Femur (tissue), 1 donor: ENCODE results near the gene ZBTB9.

Source experiments
- DNase-seq: peaks from one replicate; pipeline ENCODE4 v3.0.0-alpha.2; 2017

Gene ZBTB9

GRCh38 chr6:33454009-33454946 is at the start of gene ZBTB9:
Gene ZBTB9, plus strand, starts transcription at chr6:33454576. Its CDS starts 525 bp downstream, at chr6:33455101.
- DNase-seq: peak; percentile 98

DNA sequence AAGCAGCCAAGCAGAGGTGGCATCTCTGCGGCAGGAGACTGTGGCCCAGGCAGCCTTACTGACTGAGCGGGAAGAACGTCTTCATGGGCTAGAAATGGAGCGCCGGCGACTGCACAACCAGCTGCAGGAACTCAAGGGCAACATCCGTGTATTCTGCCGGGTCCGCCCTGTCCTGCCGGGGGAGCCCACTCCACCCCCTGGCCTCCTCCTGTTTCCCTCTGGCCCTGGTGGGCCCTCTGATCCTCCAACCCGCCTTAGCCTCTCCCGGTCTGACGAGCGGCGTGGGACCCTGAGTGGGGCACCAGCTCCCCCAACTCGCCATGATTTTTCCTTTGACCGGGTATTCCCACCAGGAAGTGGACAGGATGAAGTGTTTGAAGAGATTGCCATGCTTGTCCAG is 49.5 kb upstream of the ZBTB9 start:
- no peak for DNase-seq

DNA sequence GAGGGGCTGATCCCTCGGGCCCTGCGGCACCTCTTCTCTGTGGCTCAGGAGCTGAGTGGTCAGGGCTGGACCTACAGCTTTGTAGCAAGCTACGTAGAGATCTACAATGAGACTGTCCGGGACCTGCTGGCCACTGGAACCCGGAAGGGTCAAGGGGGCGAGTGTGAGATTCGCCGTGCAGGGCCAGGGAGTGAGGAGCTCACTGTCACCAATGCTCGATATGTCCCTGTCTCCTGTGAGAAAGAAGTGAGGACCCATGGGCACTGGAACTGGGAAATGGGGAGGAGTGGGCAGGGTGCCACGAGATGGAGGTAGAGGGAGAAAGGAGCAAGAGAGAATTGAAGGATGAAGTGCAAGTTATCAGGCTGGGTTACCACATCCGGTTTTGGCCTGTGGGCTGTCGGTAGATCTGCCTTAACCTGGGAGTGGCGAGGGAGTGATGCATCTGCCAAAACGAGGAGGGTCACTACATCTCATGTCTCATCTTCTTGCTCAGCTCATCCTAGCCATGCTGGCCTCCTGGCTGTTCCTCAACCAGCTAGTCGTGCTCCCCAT is 48.9 kb upstream of the ZBTB9 start:
- DNase-seq: no peak

DNA sequence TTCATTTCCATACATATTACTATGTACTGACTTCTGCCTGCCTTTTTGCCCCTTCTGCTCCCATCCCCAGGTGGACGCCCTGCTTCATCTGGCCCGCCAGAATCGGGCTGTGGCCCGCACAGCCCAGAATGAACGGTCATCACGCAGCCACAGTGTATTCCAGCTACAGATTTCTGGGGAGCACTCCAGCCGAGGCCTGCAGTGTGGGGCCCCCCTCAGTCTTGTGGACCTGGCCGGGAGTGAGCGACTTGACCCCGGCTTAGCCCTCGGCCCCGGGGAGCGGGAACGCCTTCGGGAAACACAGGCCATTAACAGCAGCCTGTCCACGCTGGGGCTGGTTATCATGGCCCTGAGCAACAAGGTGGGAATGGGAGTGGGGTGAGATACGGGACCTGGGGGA is 48.2 kb upstream of the ZBTB9 start:
- no peak for DNase-seq

DNA sequence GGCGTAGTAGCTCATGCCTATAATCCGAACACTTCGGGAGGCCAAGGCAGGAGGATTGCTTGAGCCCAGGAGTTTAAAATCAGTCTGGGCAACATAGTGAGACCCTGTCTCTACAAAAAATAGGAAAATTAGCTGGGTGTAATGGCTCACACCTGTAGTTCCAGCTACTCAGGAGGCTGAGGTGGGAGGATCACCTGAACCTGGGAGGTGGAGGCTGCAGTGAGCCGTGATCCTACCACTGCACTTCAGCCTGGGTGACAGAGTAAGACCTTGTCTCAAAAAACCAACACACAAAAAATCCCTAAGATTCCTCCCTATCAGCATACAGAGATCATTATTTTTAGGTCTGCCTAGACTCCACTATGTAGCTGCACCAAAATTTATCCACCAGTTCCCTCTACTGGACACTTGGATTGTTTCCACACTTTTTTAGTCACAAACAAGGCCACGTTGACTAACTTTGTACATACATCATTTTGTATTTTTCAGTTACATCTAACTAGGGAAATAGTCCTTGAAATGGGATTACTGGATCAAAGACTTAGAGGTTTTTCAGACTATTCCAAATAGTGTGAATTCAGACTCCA is 47.2 kb upstream of the ZBTB9 start:
- no peak for DNase-seq

GRCh38 chr6:33410050-33410710 is 44.2 kb upstream of the ZBTB9 start:
- peak; percentile 99 for DNase-seq

GRCh38 chr6:33410711-33411631 is 43.4 kb upstream of the ZBTB9 start, which contains the start of gene PHF1:
Gene PHF1, plus strand, starts transcription at chr6:33411014. Its CDS starts 1,250 bp downstream, at chr6:33412264.
- DNase-seq: no peak

DNA sequence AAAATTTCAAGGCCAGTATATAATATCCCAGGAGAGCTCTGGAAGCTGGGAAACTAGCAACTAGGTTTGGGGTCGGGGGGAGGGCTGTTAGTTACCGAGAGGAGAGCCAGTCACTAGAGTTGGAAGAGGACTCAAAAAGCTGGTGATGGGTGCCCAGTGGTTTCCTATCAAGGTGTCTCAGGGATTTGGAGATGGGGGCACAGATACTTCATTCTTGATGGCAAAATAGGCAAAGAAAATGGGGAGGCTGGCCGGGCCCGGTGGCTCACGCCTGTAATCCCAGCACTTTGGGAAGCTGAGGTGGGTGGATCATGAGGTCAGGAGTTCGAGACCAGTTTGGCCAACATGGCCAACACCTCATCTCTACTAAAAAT is 42.8 kb upstream of the ZBTB9 start:
- DNase-seq: no peak

GRCh38 chr6:33412140-33413009 is 42.0 kb upstream of the ZBTB9 start:
- DNase-seq: no peak

DNA sequence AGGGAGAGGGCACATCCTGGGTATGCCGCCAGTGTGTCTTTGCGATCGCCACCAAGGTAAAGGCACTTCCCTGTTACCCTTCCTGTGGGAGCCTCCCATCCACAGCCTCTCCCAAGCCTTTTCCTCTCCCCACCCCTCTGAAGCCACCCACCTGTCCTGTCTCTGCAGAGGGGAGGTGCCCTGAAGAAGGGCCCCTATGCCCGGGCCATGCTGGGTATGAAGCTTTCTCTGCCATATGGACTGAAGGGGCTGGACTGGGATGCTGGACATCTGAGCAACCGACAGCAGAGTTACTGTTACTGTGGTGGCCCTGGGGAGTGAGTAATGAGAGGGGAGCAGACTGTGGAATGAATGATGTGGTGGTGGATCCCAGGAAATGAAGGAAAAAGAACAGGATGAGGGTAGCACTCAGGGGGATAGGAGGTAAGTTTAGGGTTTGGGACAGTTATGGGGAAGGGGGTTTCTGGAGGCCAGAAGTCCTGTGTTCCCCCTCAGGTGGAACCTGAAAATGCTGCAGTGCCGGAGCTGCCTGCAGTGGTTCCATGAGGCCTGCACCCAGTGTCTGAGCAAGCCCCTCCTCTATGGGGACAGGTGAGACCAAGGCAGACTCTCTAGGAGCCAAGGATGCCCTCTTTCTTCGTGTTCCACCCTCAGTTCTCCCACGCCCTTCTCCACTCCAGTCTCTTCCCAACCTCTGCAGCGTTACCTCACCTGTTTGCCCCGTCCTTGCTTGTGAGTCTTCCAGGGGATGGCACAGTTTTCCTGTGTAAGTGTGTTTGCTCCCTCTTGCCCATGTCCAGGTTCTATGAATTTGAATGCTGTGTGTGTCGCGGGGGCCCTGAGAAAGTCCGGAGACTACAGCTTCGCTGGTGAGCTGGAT is 40.9 kb upstream of the ZBTB9 start:
- peak; percentile 10 for DNase-seq

DNA sequence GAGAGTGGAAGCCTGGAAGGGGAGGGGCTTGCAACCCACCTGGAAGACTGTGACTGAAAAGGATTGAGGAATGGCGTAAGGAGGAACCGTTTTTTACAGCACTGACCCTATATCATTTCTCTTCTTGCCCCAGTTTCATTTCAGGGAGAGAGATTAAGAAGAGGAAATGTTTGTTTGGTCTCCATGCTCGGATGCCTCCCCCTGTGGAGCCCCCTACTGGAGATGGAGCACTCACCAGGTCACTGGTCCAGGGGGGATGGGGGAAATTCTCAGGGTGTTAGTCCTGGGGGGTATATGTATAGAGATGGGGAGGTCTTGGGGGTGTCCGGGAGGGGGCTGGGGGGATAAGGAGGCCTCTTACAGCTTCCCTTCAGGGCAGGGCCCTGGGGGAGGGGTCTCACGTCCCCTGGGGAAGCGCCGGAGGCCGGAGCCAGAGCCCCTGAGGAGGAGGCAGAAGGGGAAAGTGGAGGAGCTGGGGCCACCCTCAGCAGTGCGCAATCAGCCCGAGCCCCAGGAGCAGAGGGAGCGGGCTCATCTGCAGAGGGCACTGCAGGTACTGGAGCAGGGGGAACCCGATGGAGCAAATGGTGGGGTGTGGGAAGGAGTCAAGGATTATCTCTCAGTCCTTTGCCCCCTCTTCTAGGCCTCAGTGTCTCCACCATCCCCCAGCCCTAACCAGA is 39.6 kb upstream of the ZBTB9 start:
- no peak for DNase-seq

GRCh38 chr6:33415831-33416230 is 38.5 kb upstream of the ZBTB9 start:
- DNase-seq: no peak

DNA sequence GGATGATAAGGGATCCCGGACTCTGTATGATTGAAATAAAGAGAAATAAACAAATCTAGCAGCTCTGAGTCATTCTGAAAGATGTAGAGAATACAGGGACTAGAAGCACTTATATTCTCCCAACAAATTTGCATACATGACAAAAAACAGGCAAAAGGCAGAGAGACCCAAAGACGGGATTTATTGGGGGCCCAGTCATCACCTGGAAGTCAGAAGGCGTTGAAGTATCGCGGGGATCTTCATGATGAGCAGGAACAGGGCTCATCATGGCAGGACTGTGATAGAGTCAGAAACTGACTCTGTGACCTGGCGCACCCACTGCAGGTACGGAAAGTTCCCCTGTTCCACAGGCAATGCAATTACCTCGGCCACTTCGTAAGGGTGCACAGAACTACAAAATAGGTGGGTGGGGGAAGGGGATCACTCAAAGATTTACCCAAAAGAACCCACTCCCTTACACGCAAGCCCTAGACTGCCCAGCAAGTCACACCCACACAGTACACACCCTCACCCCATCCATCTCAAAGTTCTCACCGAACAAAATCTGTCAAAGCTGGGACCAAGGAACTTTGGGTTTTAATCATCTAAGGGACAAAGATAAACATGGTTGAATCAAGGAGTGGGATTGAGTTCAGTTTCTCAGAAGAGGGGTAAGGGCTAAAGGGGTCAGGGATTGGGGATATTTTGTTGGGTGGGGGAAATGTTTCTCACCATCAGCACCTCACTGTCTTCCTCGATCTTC is 37.8 kb upstream of the ZBTB9 start:
- no peak for DNase-seq

GRCh38 chr6:33417128-33417902 is 37.1 kb upstream of the ZBTB9 start:
- no peak for DNase-seq

- DNase-seq: peak; percentile 100
Observed at GRCh38 chr6:33417903-33418689, 36.3 kb upstream of the ZBTB9 start, which contains the start of gene CUTA. Gene CUTA, minus strand, starts transcription at chr6:33418107. Its CDS starts 107 bp downstream, at chr6:33418000.

- no peak for DNase-seq
Observed at GRCh38 chr6:33418690-33419291, 35.6 kb upstream of the ZBTB9 start.
